GM19467 (cell line): ENCODE data around the gene CYP1A1.

ENCODE experiments used
- ATAC-seq: cut with Tn5 transposase; IDR thresholded peaks from one replicate; pipeline ENCODE4 v1.9.1; 2021; ENCODE audit warnings: mild to moderate bottlenecking, moderate library complexity; ENCODE audit not compliant: unreplicated experiment

Gene CYP1A1

GRCh38 chr15:74725225-74725774 is at the start of gene CYP1A1:
Gene CYP1A1, minus strand, starts transcription at chr15:74725528. Its CDS starts 2,431 bp downstream, at chr15:74723097.
- no peak for ATAC-seq

GRCh38 chr15:74773731-74774252 is 48.5 kb upstream of the CYP1A1 start:
- no peak for ATAC-seq

GRCh38 chr15:74773329-74773728 is 48.0 kb upstream of the CYP1A1 start:
- no peak for ATAC-seq

- ATAC-seq, result no peak
These were observed 45.0 kb upstream of the CYP1A1 start for GRCh38 chr15:74770211-74770903.

- ATAC-seq, result no peak
These were observed 44.2 kb upstream of the CYP1A1 start for GRCh38 chr15:74769463-74770025.

- ATAC-seq, result no peak
These were observed 43.5 kb upstream of the CYP1A1 start for GRCh38 chr15:74768771-74769342.

- no peak for ATAC-seq
These were observed 42.9 kb upstream of the CYP1A1 start for GRCh38 chr15:74768099-74768770.

- no peak for ATAC-seq
These were observed 42.1 kb upstream of the CYP1A1 start for GRCh38 chr15:74767167-74768098.

- ATAC-seq, result no peak
These were observed 38.1 kb upstream of the CYP1A1 start for GRCh38 chr15:74763416-74763815.

- no peak for ATAC-seq
These were observed 37.4 kb upstream of the CYP1A1 start for GRCh38 chr15:74762791-74763150.

GRCh38 chr15:74758736-74759135 is 33.4 kb upstream of the CYP1A1 start:
- ATAC-seq, result no peak

GRCh38 chr15:74754593-74755215 is 29.4 kb upstream of the CYP1A1 start:
- ATAC-seq, result no peak

GRCh38 chr15:74752531-74752930 is 27.2 kb upstream of the CYP1A1 start:
- ATAC-seq, result no peak

GRCh38 chr15:74752011-74752410 is 26.7 kb upstream of the CYP1A1 start:
- no peak for ATAC-seq

GRCh38 chr15:74750751-74751150 is 25.4 kb upstream of the CYP1A1 start:
- ATAC-seq, result no peak

- ATAC-seq, result no peak
These were observed 24.5 kb upstream of the CYP1A1 start for GRCh38 chr15:74749832-74750231.

- ATAC-seq, result no peak
These were observed 23.1 kb upstream of the CYP1A1 start, which contains the start of gene CYP1A2 for GRCh38 chr15:74748322-74748946. Gene CYP1A2, plus strand, starts transcription at chr15:74748845. Its CDS starts 894 bp downstream, at chr15:74749739.

GRCh38 chr15:74746389-74746788 is 21.1 kb upstream of the CYP1A1 start:
- ATAC-seq, result no peak

- ATAC-seq, result no peak
These were observed 17.1 kb upstream of the CYP1A1 start for GRCh38 chr15:74742422-74742821.
